Activated CD4-positive, alpha-beta T cell treated with anti-CD3 and anti-CD28 coated beads, Interleukin-2, Interleukin-4, amounts not matched to agents 100 ng/mL and 50 ng/mL, durations not matched to agents 16 hours and 8 hours (primary cell): ENCODE data around the gene PPP4R4.
"Not testable (repeated sequence)": the region's sequence is repeated elsewhere in the genome, so short reads cannot be mapped to it uniquely, and the experiment has no call there.

ENCODE experiments used
- DNase-seq: peaks from one replicate; pipeline ENCODE4 v3.0.0-alpha.2; 2020; ENCODE audit warnings: low spot score

PPP4R4 gene

DNA sequence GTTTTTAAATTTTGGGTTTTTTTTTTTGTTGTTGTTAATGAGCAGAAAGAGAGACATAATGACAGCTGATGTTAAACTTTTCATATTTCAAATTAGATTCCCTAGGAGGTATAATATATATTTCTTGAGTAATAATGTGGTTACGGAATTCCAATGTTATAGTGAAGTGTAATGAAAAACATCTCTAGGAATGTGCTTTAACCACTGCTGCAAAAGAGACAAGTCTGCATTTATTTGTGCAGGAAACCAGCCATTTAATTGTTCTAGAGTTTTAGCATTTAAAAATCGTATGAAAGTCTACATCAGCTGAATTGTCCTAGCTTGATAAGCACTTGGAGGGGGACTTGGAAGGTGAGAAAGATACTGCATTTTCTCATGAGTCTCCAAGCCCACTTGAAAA is 104.6 kb downstream of the PPP4R4 start:
- DNase-seq = no peak

DNA sequence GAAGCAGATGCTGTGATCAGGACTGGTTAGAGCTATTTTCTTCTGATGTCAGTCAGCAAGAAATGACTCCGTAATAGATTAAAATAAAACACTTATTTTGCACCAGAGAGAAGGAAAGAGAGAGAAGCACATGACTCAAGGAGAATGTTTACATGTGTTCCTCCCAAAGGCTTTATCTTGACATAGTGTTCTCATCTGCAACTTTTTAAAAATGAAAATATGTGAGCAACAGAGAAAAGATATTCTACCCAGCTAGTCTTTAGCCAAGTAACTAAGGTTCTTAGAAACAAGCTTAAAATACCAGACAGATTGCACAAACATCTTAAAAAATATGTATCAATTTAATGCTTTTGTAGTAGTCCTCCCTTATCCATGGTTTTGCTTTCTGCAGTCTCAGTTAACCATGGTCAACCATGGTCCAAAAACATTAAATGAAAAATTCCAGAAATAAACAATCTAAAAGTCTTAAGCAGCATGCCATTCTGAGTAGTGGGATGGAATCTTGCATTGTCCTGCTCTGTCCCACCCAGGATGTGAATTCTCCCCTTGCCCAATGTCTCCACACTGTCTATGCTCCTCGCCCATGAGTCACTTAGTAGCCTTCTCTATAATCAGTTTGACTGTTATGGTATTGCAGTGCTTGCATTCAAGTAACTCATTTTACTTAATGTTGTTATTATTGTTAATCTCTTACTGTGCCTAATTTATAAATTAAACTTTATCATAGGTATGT is 109.0 kb downstream of the PPP4R4 start:
- DNase-seq = no peak

DNA sequence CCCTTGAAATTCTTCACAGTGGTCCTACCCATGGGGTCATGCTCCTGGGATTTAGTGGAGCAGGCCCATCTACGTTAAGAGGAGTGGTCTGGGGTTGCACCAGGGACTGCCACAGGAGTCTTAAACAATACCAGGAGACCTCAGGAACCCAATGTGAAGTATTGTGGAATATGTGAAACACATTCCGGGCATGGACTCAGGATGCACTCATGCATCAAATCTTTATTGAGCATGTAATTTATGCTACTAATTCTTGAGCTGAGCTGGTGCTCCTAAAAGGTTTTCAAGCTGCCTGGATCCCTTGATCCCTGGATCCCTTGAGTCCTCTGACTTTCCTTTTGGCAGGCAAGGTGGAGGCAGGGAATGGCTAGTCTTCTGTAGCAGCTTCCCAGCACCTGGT is 110.1 kb downstream of the PPP4R4 start:
- DNase-seq = no peak

DNA sequence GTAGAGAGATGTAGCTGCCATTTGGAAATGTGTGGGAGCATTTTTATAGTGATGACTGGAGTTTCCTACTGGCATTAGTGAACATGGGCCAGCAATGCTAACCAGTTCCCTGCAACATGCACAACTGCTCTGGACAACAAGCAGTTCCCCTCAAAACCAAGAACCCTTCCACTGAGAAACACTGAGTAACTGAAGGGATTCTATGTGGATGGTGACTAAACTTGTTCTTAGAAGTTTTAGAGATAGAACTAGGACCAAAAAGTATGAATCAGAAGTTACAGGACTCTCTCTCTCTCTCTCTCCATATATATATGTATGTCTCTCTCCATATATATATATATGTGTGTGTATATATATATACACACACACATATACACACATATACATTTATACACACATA is 111.0 kb downstream of the PPP4R4 start:
- no peak for DNase-seq

DNA sequence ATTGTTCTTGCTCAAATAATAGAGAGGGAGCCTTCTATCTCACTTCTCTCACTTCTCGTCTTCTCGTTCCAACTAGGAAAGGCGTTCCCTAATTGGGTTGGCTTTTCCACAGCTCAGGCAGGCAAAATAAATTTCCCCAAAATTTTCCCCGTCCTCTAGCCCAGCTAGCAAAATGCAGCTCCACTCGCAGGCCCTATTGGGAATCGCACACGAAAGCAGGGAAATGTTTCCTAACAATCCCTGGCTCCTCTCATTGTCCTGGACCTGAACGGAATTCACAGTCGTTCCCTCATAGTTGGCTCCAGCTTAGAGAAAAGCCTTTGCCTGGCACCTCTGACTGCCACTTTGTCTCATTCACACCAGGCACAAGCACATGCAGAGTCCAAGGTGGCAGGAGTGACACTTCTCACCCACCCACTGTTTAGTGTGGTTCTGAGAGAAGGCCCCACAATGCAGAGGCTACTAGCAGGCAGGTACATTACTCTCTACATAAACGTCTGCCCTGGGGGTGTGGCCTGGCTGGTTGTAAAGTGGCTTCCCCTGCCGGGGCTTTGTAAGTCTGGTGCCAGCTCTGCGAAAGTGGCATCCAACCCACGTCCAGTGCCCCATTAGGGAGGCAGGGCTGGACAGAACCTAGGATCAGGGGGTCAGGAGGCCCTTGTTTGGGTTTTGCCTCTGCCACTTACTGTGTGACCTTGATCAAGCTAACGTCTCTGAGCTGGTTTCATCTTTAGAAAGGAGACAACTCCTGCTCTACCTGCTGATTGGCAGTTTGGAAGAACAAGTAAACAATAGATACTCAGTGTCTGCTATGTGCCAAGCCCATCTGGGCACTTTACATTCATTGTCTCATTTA is 114.7 kb downstream of the PPP4R4 start:
- no peak for DNase-seq

DNA sequence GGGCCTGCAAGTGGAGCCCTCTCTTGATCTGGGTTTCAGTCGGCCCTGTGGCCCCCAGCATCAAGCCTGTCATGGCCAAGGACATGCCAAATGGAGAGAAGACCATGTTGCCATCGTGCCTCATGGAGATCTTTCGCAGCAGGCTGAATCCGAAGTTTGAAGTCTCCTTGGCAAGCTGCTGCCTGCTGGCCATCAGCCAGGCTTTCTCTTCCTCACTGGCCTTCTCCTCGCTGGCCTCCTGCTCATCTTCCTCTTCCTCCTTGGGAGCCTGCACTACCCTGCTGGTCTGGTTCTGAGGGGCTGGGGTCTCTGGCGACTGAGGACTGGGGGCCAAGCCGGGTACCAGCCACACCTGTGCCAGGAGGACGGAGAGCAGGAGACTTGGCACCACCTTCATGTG is 116.1 kb downstream of the PPP4R4 start:
- no peak for DNase-seq

DNA sequence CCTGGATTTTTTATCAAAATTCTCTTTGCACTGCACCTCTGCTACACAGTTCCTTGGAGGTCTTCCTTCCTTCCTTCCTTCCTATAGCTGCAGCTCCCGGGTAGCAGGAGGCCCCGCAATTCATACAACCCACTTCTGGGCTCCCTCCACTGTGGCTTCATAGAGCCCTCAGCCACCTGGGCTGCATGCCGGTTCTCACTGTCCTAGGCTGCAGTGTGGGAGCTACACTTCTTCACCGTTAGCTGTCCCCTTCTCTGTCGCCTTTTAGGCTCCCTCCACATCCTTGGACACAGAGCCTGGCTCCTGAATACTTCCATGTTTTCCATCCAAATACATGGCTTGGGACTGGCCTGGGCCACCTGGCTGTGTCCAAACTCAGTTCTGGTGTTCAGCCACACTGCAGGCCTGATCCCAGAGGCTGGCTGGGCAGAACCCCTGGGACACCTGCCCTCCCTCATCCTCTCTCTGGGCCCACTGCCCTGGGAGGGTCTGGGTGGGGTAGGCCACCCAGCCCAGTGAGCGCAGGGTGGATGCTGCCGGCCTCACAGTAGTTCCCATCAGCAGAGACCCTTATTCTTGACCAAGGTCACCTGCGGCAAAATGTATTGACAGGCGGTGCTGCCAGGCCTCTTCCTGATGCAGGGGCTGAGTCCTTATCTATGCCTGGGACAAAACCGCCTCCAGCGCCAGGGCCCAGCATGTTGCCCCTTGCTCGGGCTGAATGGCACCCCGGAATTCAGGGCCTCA is 117.2 kb downstream of the PPP4R4 start:
- no peak for DNase-seq

DNA sequence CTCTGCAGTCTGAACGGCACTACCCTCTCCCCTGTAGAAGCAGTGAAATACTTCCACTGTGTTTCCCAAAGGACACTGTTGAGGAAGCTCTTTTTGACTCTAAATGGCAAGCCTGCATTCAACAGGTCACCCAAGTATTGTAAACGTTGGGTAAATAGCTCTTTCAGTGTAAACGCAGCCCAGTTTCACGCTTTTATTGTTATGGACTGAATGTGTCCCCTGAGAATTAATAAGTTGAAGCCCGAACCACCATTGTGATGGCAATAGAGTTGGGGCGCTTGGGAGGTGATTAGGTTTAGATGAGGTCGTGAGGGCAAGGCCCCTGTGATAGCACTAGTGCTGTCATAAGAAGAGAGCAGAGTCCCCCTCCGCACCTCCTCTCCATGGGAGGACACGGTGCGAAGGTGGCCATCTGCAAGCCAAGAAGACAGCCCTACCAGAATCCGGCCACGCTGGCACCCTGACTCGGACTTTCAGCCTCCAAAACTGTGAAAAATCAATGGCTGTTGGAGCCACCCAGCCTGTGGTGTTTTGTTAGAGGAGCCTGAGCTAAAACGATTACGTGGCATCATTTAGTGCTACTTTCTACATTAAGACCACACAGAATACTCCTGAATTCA is 117.9 kb downstream of the PPP4R4 start:
- DNase-seq = no peak

DNA sequence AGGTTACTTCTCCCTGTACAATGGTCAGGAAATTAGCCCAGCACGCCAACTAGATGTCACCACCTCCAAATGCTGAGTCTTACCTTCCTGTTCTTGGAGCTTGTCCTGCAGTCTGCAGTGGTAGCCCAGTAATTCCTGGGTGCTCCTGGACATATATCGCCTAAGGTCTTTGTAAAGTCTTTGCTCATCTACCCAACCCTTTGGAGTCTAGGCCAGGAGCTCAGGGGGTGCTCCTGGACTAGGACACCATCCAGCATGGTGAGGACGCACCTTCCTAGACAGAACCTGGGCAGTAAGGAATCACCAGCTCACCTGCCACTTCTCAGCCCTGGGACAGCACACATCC is 118.4 kb downstream of the PPP4R4 start:
- no peak for DNase-seq

DNA sequence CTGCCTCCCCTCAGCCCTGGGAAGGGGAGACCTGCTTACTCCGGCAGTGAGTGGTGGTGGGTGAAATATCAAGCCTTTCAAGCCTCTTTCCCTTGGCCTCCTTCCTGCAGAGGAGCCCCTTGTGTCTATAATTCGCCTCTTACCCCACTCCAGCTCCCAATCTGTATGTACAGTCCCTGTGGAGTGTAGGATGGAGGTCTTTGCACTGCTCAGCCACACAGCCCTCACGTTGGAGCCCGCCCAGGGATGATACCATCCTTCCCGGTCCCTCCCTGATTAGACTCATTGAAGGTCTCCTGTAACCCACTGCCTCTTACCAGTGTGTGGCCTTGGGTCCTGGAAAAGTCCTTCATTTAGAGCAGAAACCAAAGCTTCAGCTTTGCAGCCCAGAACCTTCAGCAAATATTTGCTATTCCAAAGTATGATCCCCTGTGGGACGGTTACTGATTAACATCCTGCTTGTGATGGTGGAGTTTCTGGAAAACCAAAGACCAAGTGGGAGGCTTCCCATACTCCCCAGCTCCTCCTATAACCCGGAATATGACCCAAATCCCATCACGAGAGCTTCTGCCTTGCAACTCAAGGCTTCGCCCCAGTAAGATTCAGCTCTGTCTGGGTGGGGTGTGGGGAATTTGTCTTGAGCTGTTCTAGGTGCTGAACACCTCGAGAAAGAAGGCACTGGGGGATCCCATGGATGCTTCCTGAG is 118.9 kb downstream of the PPP4R4 start, which contains the start of gene SERPINA10:
Gene SERPINA10 (minus strand): TSS at position 397 of the 706 bp plus-strand sequence. CDS start 2,675 bp downstream, outside the sequence.
- no peak for DNase-seq

DNA sequence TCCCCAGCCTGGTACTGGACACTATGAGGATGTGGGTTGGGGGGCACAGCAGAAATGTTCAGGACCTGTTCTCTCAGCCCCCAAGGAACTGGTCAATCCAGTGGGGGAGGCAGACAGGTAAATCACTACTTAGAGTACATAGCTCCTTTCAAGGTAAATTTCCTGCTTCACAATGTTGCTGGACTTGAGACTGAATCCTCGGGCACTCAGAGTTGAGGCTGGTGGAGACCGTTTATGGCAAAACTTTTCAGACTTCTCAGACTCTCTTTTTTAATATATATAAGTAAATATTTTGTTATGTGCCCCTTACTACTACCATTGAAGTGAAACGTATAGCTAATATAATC is 119.4 kb downstream of the PPP4R4 start:
- no peak for DNase-seq

DNA sequence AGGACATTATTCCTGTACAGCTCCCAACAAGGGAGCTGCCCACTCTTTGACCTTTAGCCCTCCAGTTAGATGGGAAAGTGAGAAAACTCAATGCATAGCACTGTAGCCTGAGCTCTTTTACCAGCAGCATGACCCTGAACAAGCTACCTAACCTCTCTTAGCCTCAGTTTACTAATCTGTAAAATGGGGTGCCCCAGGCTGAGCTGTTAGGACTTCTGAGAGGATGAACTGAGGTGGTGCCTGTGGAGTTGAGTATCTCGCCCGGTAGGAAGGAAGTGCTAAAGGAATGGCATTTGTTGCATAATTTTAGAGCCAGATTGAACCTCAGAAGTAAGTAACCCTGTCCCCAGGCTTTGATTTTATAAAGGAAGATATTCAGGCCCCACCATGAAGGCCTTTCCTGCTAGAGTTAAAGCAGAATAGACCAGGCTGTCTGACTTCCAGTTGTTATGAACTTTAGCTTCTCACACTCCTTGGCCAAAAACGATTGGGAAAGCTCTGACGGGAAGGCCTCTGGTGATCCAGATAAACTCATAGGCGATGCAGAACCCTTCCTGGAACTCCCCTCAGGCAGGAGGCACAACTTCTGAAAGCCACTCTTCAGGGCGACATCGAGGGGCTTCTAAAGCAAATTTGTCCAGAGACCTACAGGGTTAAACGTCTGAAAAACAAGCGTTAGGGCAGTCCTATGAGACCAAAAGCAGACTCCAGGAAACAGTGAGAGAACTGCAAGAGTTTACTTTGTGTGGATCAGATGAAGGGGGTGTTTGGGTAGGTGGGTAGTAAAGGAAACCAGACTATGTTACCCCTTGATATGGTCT is 121.4 kb downstream of the PPP4R4 start:
- no peak for DNase-seq

DNA sequence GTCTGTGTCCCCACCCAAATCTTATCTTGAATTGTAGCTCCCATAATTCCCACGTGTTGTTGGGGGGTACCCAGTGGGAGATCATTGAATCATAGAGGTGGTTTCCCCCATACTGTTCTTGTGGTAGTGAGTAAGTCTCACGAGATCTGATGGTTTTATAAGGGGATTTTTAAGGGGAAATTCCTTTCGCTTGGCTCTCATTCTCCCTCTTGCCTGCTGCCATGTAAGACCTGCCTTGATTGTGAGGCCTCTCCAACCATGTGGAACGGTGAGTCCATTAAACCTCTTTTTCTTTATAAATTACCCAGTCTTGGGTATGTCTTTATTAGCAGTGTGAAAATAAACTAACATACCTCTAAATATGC is 122.0 kb downstream of the PPP4R4 start:
- DNase-seq = not testable (repeated sequence)

DNA sequence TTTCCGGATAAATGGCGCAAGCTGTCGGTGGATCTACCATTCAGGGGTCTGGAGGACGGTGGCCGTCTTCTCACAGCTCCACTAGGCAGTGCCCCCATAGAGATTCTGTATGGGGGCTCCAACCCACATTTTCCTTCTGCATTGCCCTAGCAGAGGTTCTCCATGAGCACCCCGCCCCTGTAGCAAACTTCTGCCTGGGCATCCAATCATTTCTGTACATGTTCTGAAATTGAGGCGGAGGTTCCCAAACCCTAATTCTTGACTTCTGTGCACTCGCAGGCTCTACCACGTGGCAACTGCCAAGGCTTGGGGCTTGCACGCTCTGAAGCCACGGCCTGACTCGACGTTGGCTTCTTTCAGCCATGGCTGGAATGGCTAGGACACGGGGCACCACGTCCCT is 124.0 kb downstream of the PPP4R4 start:
- DNase-seq = no peak

DNA sequence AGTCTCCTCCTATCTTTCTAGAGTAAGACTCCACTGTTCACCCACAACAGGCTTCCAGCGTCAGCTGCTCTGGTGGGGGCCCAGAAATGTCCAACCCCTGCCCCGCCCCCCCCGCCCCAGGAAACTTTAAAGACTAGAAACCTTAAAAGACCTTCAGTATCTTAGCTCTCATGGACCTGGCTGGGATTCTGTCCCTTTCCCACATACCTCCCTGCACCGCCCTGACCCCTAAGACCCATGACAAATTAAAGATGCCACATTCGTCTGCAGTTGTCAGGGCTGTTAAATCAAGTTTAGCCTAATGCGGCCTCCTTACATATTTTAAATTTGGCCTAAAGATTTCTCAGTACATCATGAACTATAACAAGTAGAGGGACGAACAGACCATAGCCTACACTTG is 129.0 kb downstream of the PPP4R4 start:
- DNase-seq = no peak

DNA sequence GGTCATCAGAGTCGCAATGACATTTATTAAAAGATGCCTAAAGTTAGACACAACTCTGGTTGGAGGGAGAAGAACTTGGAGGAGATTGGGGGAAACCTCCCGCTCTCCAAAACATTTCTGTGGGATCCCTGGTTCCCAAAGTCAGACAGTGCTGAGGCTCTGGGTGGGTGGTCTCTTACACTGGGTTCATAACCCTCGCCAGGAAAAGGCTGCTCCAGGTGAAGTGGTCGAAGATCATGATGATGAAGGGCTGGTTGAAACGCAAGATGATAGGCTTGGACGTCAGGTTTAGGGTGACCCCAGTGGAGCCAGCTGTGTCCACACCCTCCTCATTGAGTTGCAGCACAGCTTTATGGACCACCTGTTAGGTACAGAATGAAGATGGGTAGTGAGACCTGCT is 130.1 kb downstream of the PPP4R4 start:
- no peak for DNase-seq

DNA sequence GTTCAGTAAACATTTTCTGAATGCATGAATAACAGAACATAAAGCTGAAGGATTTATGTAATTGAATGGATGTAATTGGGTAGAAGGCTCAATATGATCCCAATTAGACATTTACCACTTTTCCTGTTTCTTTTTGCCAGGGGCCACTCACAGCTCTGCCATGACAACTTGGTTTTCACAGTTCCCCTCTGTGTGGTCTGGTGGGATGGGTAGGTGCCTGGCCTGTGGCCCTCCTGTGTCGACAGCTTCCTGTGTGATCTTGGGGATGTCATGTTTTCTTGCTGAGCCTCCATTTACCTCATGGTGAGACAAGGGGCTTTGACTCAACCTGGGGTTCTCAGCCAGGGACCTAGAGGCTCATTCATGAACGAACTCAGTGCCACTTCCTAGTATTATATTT is 131.5 kb downstream of the PPP4R4 start:
- DNase-seq = no peak

DNA sequence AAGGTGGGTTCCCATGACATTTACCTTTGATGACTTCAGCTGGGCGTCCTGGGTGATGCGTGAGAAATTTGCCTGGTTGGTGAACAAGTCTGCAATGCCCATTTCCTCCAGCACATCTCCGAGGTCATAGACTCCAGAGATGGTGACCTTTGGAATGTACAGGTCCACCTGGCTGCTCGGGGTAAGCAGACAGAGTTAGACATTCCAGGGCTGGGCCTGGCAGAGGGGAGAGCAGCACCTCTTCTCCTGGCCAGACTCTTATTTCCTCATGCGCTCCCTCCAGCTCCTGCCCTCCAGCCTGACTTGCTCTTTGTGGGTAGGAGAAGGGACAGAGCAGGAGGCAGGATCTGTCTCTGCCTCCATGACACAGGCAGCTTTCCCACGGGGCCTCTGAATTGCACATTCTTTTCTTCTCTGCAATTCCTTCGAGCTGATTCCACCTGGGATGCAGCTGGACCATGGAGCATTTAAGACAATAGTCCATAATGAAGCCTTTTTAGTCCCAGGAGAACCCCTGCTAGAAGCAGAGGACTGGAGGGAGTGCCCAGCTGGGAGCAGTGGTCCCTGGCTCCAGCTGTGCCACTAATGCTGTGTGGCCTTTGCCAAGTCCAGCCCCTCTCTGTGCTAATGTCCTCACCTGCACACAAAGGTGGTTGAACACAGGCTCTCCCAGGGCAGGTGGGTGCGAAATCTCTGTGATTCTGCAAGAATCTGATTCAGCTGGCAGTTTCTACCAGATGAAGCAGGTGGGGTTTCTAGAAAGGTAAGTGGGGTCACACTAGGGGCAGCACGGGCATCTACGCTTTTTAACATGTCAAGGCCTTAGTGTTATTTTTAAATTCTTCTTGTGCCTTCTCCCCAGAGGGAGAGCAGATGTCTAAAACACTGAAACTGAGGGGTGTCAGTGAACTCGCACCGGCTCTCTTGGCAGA is 132.2 kb downstream of the PPP4R4 start:
- no peak for DNase-seq

DNA sequence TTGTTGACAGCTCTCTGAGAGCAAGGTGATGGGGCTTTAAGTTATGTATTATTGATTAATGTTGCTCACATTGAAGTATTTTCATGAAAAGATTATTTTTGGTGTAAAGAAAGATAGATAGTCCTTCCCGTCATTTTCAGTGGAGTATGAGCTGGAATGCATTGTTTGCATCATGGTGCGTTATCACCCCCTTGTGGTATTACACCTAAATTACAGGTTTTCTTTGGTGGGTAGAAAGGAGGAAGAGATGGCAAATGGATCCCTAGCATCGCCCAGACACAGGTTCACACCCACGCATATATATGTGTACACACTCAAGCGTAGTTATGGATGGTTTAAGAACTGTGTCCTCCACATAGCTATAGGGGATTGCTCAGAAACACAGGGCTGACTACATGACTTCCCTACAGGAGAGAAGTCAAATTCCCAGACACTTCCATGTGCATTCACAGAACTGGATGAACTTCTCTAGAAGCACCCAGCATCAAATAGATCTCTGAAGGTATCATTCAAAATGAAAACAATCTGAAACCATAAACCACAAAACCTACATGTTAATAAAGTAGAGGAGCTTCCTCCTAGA is 133.4 kb downstream of the PPP4R4 start:
- DNase-seq = peak; percentile 19
